Kidney (tissue), 14 donors: ENCODE data around the gene ZNF620. TPM values are rescaled to one million over a fixed set of nuclear protein-coding genes. Genes with fewer than 3 reads are reported as not detected.

Experiments used
- DNase-seq, 5 donors: peaks; one replicate each; pipeline ENCODE4 v3.0.0-alpha.2; 2013 to 2020
- FAIRE-seq: peaks from 2 replicates; lab custom pipeline; 2012; peaks lifted over from hg19 to GRCh38; lab: Jason Lieb, UNC
- H3K27ac ChIP-seq, 2 donors: one replicate each; pipeline ENCODE4 v1.7.0; 2013; ENCODE audit warnings: low read depth in 2 of 2, low read length in 2 of 2, inconsistent platforms in 1 of 2
- H3K27me3 ChIP-seq: one replicate; pipeline ENCODE4 v1.7.1; 2013; ENCODE audit warnings: low read length, inconsistent platforms; ENCODE audit not compliant: control insufficient read depth, insufficient read depth
- H3K36me3 ChIP-seq, 3 donors: one replicate each; pipeline versions ENCODE4 v1.7.0 to v1.7.1; 2013; ENCODE audit warnings: low read length in 3 of 3, control low read depth in 1 of 3, inconsistent platforms in 1 of 3; ENCODE audit not compliant: insufficient read depth in 3 of 3, control insufficient read depth in 2 of 3
- H3K4me1 ChIP-seq, 3 donors: one replicate each; pipeline versions ENCODE4 v1.7.0 to v1.7.1; 2013; ENCODE audit warnings: low read length in 3 of 3, inconsistent platforms in 1 of 3, low read depth in 1 of 3; ENCODE audit not compliant: control insufficient read depth in 2 of 3, insufficient read depth in 2 of 3
- H3K4me3 ChIP-seq, 3 donors: one replicate each; pipeline versions ENCODE4 v1.7.0 to v1.8.1; 2013; ENCODE audit warnings: low read length in 3 of 3, control low read depth in 1 of 3, inconsistent platforms in 1 of 3
- H3K9ac ChIP-seq, 3 donors: one replicate each; pipeline versions ENCODE4 v1.7.0 to v1.7.1; 2013; ENCODE audit warnings: low read length in 3 of 3, control low read depth in 1 of 3, inconsistent platforms in 1 of 3
- H3K9me3 ChIP-seq, 3 donors: one replicate each; pipeline versions ENCODE4 v1.7.0 to v1.7.1; 2013; ENCODE audit warnings: low read length in 3 of 3, control low read depth in 1 of 3, inconsistent platforms in 1 of 3; ENCODE audit not compliant: control insufficient read depth in 2 of 3, insufficient read depth in 1 of 3
- intact Hi-C: fragments of 100-400 bp; cut with DNase I; formaldehyde crosslinking; loops from one replicate; pipeline ENCODE4 v1.11.1; 2022
- polyA plus RNA-seq: library from polyadenylated mRNA; stranded (reverse); fragments of 350-450 nt; fragmentation: Illumina TruSeq; extraction: RNeasy Lipid Tissue Mini Kit (QIAGEN cat#74804); gene quantifications from one replicate; pipeline ENCODE4 v1.2.3, GENCODE V29; 2014; ENCODE audit warnings: low read depth, low replicate concordance; ENCODE audit not compliant: insufficient read depth
- total RNA-seq: library from RNA; stranded (reverse); fragmentation: NEBNext Ultra II Directional; extraction: Animal tissue kit (Norgen Biotek cat#: 25700); gene quantifications from one replicate; pipeline ENCODE4 v1.2.1, GENCODE V29; 2021
- TF ChIP-seq, protein P1 (sequence below): IDR thresholded peaks from 3 replicates; pipeline ENCODE4 v1.5.1; 2012; ENCODE audit warnings: mild to moderate bottlenecking, moderate library complexity, borderline replicate concordance; ENCODE audit not compliant: insufficient read depth; ENCODE audit errors: extremely low read depth
- donor health status: control.
- donor health status: control.
- donor health status: control.
- donor health status: control.
- donor health status: control.
- donor health status: DM: yes; HTN: yes; CAD: no.
- donor health status: Normal renal cell carcinoma (clear cell type).

ZNF620 gene
- total and polyA plus RNA-seq, 2 donors from 2014 or later, result 2.8 to 6.9 TPM

DNA sequence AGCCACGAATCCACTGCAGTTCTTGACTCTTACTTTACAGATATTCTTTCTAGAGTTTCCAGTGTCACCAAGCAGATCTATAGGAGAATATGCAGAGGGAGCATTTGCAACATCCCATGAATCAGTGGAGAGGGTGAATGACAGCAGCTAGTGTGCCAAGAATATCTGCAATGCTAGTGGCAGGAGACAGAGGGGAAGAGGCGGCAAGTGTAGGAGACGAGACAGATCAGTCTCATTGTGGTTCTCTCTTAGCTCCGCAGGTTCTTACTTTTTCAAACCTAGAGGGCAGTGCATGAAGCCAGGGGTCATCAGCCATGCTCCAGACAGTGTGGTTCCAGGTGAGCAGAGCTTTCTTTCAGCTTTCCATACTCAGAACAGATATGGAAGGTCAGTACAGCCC is 28.2 kb upstream of the ZNF620 start:
- TF ChIP-seq, protein P1, sequence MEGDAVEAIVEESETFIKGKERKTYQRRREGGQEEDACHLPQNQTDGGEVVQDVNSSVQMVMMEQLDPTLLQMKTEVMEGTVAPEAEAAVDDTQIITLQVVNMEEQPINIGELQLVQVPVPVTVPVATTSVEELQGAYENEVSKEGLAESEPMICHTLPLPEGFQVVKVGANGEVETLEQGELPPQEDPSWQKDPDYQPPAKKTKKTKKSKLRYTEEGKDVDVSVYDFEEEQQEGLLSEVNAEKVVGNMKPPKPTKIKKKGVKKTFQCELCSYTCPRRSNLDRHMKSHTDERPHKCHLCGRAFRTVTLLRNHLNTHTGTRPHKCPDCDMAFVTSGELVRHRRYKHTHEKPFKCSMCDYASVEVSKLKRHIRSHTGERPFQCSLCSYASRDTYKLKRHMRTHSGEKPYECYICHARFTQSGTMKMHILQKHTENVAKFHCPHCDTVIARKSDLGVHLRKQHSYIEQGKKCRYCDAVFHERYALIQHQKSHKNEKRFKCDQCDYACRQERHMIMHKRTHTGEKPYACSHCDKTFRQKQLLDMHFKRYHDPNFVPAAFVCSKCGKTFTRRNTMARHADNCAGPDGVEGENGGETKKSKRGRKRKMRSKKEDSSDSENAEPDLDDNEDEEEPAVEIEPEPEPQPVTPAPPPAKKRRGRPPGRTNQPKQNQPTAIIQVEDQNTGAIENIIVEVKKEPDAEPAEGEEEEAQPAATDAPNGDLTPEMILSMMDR, result no peak
- peak overlapping the region; percentile 58 to 96 (median 67) for H3K4me3 ChIP-seq
- no peak for FAIRE-seq
- intact Hi-C loops, result no loop called here
- no peak for DNase-seq
- no peak overlapping the region for H3K27ac ChIP-seq
- H3K4me1 ChIP-seq, result peaks cover 0 to 6% (median 0%) of the 10 kb centered on the region in 3 donors
- H3K27me3 ChIP-seq, result no peaks in the 10 kb centered on the region
- peak overlapping the region; percentile 43 to 93 (median 44) for H3K9ac ChIP-seq
- H3K9me3 ChIP-seq, result no peaks in the 10 kb centered on the region
- H3K36me3 ChIP-seq, result peaks cover 0 to 5% (median 0%) of the 10 kb centered on the region in 3 donors

DNA sequence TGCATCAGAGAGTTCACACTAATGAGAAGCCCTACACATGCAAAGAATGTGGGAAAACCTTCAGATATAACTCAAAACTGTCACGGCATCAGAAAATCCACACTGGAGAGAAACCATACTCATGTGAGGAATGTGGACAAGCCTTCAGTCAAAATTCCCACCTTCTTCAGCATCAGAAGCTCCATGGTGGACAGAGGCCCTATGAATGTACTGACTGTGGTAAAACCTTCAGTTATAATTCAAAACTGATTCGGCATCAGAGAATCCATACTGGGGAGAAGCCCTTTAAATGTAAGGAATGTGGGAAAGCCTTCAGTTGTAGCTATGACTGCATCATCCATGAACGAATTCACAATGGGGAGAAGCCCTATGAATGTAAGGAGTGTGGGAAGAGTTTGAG is 18.7 kb upstream of the ZNF620 start:
- DNase-seq (no peak), FAIRE-seq (no peak)
- no peak overlapping the region for H3K27ac ChIP-seq
- TF ChIP-seq, protein P1, result no peak
- H3K4me3 ChIP-seq, result no peak overlapping the region
- H3K36me3 ChIP-seq, result peaks cover 15 to 25% (median 16%) of the 10 kb centered on the region in 3 donors
- H3K27me3 ChIP-seq, result no peaks in the 10 kb centered on the region
- no peak overlapping the region for H3K9ac ChIP-seq
- peaks cover 0 to 18% (median 7%) of the 10 kb centered on the region in 3 donors for H3K9me3 ChIP-seq
- intact Hi-C loops, result no loop called here
- H3K4me1 ChIP-seq, result no peaks in the 10 kb centered on the region

DNA sequence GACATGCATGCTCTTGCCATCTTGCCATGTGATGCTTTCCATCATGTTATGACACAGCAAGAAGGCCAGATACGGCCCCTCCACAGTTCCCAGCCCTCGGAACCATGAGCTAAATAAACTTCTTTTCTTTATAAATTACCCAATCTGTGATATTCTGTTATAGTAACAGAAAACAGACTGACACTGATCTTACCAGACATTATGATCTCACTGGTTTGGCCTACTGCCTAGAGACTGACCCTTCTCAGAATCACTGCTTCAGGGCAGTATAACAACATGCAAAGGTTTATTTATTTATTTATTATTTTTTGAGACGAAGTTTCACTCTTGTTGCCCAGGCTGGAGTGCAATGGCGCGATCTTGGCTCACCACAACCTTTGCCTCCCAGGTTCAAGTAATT is 14.9 kb upstream of the ZNF620 start:
- no peaks in the 10 kb centered on the region for H3K4me1 ChIP-seq
- intact Hi-C loops, result no loop called here
- H3K4me3 ChIP-seq, result no peak overlapping the region
- no peaks in the 10 kb centered on the region for H3K27me3 ChIP-seq
- peaks cover 0 to 18% (median 7%) of the 10 kb centered on the region in 3 donors for H3K9me3 ChIP-seq
- TF ChIP-seq, protein P1, result no peak
- no peak overlapping the region for H3K27ac ChIP-seq
- DNase-seq, result no peak
- FAIRE-seq, result no peak
- H3K9ac ChIP-seq, result no peak overlapping the region
- H3K36me3 ChIP-seq, result peaks cover 15 to 18% (median 15%) of the 10 kb centered on the region in 3 donors

DNA sequence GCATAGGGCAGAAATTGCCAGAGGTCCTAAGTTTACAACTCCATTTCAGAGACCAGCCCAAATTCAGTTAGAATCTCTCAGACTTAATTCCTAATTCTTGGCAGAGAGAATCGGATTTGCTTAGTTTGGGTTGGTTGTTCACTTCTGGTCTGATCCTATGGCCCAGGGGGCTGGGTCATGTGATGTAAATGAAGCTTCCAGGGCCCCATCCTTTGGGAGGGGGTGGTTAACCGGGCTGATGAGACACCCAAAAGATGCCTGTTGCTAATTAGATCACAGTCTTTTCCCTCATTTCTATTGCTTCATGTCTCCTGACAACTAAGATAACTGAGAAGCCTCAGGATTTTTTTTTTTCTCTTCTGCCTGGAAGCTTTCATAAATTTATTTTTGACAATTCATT is 11.1 kb upstream of the ZNF620 start:
- Histone ChIP-seq H3K36me3 (no peaks in the 10 kb centered on the region), H3K9ac (no peak overlapping the region), H3K4me1 (no peaks in the 10 kb centered on the region), H3K27ac (no peak overlapping the region), H3K9me3 (no peaks in the 10 kb centered on the region), H3K27me3 (no peaks in the 10 kb centered on the region), H3K4me3 (no peak overlapping the region)
- TF ChIP-seq, protein P1, result no peak
- intact Hi-C loops, result no loop called here
- no peak for DNase-seq
- FAIRE-seq, result no peak
